NCI-H524 (cell line): ENCODE results near the gene PCDHB11.
"Not testable (repeated sequence)": the region's sequence is repeated elsewhere in the genome, so short reads cannot be mapped to it uniquely, and the experiment has no call there.

Source experiments
- DNase-seq, 2 experiments: peaks; one replicate each; lab custom pipeline; 2025; lab: John Stamatoyannopoulos, UW

Gene PCDHB11

DNA sequence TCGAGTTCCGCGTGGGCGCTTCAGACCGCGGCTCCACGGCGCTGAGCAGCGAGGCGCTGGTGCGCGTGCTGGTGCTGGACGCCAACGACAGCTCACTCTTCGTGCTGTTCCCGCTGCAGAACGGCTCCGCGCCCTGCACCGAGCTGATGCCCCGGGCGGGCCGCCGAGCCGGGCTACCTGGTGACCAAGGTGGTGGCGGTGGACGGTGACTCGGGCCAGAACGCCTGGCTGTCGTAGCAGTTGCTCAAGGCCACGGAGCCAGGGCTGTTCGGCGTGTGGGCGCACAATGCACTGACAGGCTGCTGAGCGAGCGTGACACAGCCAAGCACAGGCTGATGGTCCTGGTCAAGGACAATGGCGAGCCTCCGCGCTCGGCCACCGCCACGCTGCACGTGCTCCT lies 42.1 kb downstream of the PCDHB11 start:
- no peak for DNase-seq

DNA sequence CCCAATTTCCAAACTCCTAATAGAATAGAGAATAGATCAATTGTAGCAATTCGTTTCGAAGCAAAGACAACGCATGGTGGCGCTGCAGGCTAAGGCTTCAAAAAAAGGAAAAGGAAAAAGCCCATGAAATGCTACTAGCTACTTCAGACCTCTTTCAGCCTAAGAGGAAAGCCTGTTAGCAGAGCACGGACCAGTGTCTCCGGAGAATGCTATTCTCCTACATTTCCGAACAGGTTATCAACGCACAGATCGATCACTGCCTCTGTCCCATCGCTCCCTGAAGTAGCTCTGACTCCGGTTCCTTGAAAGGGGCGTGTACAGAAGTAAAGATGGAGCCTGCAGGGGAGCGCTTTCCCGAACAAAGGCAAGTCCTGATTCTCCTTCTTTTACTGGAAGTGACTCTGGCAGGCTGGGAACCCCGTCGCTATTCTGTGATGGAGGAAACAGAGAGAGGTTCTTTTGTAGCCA lies 45.9 kb downstream of the PCDHB11 start, which contains the start of gene PCDHB15:
Gene PCDHB15 (plus strand): TSS at position 146 of the 468 bp plus-strand sequence. CDS start 184 bp downstream, at position 330.
- DNase-seq: no peak

DNA sequence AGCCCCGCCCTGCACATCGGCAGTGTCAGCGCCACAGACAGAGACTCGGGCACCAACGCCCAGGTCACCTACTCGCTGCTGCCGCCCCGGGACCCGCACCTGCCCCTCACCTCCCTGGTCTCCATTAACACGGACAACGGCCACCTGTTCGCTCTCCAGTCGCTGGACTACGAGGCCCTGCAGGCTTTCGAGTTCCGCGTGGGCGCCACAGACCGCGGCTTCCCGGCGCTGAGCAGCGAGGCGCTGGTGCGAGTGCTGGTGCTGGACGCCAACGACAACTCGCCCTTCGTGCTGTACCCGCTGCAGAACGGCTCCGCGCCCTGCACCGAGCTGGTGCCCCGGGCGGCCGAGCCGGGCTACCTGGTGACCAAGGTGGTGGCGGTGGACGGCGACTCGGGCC lies 47.5 kb downstream of the PCDHB11 start:
- not testable (repeated sequence) for DNase-seq

DNA sequence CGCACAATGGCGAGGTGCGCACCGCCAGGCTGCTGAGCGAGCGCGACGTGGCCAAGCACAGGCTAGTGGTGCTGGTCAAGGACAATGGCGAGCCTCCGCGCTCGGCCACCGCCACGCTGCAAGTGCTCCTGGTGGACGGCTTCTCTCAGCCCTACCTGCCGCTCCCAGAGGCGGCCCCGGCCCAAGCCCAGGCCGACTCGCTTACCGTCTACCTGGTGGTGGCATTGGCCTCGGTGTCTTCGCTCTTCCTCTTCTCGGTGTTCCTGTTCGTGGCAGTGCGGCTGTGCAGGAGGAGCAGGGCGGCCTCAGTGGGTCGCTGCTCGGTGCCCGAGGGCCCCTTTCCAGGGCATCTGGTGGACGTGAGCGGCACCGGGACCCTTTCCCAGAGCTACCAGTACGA lies 48.0 kb downstream of the PCDHB11 start:
- not testable (repeated sequence) for DNase-seq

DNA sequence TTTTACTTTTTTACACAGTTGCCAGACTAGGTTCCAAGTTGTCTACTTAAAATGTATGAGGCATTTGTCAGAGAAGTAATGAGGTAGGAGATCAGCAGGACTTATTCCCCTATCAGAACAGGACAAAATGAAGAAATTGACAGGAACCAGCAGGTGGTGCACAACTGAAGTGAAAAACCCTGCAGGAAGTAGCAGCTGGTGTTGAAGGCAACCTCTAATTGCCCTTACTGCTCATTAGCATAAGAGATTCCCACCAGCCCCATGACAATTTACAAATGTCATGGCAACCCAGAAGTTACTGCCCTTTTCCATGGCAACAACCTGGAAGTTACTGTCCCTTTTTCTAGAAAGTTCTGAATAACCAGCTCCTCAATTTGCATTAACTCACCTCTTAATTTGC lies 51.1 kb downstream of the PCDHB11 start:
- DNase-seq: peak in 1 of 2 experiments; percentile 10
